DMS153 treated with DMSO at 0.1 percent for 48 hours (cell line): ENCODE data around the gene AGXT2.

Source experiments
- DNase-seq: peaks from one replicate; lab custom pipeline; 2025; ENCODE audit not compliant: unreplicated experiment; lab: John Stamatoyannopoulos, UW

The AGXT2 gene, protein sequence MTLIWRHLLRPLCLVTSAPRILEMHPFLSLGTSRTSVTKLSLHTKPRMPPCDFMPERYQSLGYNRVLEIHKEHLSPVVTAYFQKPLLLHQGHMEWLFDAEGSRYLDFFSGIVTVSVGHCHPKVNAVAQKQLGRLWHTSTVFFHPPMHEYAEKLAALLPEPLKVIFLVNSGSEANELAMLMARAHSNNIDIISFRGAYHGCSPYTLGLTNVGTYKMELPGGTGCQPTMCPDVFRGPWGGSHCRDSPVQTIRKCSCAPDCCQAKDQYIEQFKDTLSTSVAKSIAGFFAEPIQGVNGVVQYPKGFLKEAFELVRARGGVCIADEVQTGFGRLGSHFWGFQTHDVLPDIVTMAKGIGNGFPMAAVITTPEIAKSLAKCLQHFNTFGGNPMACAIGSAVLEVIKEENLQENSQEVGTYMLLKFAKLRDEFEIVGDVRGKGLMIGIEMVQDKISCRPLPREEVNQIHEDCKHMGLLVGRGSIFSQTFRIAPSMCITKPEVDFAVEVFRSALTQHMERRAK

DNA sequence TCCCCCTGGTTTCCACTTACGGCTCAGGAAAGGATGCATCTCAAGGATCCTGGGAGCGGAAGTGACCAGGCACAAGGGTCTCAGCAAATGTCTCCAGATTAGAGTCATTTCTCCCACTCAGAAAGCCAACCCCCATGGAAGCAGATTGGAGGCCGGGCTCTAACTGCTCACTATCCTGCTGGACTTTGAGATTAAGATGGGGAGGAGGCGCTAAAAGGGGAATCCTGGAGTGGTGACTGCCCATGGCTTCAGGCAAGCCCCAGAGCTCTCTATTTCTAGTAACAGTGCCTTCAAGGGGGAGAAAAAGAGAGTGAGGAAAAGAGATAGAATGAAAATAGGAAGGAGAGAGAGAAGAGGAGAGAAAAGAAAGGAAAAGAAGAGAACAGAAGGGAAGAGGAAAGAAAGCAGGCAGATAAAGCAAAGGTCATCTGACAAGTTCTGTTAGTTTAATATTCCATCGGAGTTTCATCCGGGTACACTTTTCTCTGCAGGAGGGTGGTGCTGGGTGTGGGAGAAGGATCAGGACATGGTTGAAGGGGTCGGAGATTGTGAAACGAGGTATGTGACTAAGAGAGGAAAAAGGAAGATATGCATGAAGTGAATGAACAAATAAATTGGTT is at the start of gene AGXT2:
Gene AGXT2, minus strand, starts transcription at position 165 of the 620 bp plus-strand sequence. Its CDS starts 57 bp downstream, at position 108.
- DNase-seq: no peak

DNA sequence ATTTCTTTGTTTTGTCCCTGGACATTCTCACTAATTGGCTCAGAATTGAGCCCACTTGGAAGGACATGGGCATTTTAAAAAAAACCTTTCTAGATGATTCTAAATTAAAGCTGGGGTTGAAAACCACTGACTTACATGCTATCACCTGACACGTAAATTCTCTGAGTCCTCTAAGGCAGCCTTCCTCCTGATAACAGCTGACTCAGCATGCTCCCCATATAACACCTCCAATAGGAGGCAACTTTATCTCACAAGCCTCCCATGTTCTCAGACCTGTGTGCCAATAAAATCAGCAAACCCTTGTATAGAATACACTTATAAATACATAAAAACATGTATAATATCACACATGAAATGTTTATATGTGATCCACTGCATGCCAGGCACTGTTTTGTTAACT is 49.2 kb upstream of the AGXT2 start:
- no peak for DNase-seq

DNA sequence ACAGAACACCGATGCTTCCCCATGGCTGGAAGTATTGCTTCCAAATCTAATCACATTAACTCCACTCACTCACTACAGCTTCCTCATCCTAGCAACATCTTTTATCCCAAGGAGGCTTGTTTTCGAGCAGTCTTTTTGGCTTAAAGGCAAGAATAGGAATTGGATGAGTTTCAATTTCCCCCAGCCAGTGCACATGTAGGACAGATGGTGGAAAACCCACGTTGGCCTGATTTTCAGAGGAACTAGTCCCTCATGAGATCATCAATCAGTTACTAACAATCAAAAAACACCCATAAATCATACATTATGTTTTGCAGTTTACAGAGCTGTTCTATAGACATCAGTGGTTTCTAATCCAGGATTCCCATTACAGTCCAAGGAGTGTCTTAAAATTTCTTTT is 48.5 kb upstream of the AGXT2 start:
- DNase-seq: no peak

DNA sequence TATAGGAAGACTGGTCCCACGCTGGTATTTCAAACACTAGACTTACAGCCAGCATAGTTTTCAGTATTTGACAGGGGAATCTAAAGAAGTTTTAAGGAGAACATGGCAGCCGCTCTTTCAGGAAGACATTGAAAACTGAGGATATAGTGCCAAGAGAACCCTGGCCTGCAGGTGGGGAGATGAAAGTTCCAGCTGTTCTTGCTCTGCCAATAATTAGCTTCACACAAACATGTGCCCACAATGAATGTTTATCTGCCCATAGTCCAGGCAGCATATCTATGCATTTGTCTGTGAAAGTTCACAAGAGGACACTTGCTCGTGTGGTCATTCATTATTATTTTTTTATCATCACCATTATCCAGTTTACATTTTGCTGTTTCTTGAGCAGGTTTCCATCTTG is 47.6 kb upstream of the AGXT2 start:
- no peak for DNase-seq

DNA sequence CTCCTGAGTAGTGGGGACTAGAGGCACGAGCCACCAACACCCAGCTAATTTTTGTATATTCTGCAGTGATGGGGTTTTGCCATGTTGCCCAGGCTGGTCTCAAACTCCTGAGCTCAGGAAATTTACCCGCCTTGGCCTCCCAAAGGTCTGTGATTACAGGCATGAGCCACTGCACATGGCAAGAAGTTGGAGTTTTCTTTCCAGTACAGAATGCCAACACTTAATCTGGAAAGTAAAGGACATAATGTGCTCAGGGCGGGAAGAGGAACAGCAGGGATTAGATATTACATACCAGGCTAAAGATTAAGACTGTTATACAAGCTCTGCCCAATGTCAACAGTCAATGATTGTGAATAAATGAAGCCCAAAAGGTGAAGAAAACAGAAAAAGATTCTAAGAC is 47.2 kb upstream of the AGXT2 start:
- no peak for DNase-seq

DNA sequence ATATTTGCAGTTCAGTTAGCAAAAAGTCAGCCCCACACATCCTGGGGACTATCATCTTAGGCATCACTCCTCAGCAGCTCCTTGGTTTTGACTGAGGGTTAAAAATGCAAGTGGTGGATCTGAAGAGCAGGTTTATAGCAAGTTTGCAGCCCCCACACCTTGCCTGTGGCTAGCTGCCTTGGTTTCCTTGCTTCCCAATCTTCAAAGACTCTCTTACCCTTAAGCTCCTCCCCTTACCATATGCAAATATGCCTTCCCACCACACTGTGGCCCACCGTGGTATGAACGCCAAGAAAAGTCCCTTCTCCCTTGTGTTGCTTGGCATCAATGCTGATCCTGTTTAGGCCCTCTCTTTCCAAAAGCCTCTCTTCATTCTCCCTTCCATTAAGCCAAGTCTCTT is 45.0 kb upstream of the AGXT2 start:
- no peak for DNase-seq

DNA sequence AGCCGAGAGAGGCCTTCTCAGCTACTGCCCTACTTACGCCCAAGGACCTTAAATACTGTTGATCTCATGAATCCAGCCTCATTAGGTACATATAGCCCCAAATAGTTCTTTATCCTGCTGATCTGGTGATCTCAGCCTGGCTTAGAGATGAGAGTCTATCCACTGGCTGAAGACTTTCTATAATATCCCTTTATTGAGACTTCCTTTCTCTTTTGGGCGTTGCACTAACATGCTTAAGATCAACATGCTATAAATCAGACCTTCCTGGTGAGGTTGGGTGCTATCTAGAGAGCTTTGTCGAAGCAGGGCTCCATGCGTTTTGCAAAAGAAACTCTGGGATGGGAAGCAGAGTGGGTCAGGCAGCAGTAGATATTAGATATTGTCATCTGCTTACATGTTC is 44.0 kb upstream of the AGXT2 start:
- DNase-seq: no peak

DNA sequence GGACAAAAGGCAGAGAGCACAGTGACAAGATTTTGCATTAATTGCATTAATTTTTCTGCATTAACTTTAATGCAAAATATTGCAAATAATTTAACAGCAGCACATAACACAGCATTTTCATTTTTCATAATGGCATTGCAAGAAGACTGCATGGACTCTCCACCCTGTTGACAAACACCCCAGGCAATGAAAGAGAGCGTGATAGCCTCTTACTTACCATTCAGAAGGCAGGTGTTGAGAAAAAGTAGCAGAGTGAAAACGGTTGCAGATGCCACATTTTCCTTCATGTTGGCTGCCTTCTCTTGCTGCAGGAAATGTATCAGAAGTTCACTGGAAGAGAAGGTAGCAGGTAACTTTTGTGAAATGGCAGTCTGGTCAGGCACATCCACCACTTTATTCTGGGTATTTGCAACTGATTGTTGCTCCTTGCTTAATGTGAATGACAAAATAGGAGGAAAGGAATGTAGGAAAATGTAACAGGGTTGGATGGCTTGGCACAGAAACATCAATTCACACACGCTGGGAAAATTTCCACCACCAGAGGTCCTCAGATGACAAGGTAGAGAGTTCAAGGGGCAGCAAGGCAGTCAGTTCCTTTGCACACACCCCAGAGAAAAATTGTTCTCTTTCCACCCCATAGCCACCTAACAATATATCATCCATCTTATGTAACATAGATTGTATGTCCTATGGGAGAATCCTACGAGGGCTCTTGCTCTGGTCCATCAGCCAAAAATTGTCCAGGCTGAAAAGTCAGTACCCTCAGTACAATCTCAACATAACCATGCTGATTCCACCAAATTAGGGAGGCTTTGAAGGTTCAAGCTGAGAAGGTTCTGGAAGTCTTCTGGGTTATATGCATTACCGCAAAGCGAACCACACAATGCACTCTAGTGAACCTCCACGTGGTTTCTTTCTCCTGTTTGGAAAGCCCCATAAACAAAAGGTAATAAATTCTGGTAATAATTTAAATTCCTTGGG is 41.9 kb upstream of the AGXT2 start:
- DNase-seq: peak; percentile 15

DNA sequence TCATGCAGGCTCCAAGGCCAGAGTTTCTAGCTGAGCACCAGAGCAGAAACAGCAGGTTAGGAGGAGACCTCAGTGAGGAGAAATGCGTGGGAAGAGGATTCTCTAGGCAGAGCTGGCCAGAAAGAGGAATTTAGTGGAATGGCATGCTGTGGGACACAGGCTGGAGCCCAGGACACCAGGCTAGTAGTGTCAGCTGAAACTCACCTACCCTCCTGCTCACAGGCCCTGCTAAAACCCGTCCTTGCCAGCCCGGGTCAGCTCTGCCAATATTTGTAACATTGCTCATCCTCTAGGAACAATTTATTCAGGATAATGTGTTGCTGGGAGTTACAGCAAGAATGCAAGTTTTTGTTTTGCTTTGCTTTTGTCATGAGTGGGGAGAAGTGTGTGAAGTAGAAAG is 40.2 kb upstream of the AGXT2 start:
- DNase-seq: no peak

DNA sequence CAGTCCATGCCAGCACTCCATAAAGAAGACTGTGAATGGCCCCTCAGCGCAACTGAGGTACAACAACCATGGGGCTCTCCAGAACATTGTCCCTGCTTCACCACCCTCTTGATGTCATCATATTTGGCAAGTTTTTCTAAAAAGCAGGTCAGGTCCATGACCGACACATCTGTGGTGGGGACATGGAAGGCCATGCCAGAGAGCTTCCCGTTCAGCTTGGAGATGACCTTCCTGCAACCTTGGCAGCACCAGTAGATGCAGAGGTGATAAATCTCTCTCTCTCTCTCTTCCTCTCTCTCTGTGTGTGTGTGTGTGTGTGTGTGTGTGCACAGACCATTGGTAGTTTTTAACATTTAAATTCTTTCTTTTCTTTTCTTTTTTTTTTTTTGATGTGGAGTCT is 35.4 kb upstream of the AGXT2 start:
- DNase-seq: no peak

DNA sequence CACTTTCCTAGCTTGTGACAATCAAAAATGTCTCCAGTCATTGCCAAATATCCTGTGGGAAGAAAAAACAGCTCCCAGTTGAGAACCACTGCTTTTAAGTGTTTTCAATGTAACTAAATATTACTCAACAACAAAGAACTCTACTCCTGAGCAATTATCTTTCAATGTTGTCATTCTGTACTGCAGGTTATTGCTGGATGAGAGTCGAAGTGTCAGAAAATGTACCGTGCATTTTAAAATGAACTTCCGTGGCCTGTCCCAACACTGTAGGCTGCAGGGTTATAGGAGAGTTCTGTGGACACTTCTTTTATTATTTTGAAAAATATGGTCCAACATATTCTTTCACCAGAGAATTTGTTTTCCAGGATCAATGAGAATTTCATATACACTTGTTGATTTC is 34.8 kb upstream of the AGXT2 start:
- DNase-seq: no peak

DNA sequence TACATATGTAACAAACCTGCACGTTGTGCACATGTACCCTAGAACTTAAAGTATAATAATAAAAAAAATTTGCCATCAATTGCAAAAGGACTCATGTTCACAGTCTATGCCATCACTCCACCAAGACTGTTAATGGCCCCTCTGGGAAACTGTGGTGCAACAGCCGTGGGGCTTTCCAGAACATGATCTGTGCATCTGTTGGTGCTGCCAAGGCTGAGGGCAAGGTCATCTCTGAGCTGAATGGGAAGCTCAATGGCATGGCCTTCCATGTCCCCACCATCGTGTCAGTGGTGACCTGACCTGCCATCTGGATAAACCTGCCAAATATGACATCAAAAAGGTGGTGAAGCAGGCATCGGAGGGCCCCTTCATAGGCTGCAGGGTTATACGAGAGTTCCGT is 33.4 kb upstream of the AGXT2 start:
- DNase-seq: no peak

DNA sequence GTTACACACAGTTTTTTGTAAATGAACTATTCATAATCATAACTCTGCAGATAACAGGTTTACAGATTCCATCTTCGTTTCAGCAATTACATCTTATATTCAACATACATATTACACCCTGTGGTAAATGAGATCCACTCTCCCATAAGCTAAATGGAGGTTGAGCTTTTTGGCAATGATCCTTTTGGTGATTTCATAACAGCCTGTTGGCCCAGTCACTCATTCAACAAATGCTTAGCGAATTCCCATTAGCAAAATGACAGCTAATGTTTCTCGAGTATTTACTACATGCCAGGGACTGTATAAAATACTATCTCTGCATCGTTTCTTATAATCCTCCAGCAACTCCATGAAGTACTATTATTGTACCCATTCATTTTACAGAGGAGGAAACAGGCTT is 25.4 kb upstream of the AGXT2 start:
- no peak for DNase-seq

DNA sequence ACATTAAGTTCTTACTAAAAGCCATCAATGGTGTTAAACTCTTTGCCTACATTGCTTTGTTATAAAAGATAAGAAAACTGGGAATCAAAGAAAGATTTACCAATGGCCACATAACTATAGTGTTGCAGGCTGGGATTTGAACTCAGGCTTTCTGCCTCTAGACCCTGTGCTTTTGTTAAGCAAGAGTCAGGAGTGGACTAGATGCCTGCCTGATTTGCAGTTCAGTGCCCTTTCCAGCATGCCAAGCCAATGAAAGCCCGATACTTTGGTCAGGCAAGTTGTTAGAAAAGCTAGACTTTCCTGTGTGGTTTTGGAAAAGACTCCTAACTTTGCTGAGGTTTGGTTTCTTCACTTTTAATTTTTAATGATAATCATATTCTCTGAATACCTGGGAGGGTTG is 21.4 kb upstream of the AGXT2 start:
- no peak for DNase-seq

DNA sequence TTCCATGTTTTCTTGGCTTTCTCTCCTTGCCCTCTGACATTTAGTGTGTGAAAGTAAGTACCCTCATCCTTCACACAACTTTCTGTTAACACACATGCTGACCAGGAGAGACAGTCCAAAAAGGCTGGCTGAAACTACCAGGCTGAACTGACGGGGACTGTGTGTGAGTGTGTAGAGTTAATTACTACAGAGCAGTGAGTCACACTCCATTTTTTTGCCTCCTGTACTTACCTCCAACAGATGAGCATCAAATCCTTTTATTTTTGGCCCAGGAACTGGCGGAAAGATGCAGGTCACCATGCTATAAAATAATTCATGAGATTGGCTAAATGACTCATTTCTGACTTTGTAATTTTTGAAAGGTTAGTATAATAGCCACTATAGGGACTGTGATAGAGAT is 20.2 kb upstream of the AGXT2 start:
- no peak for DNase-seq

DNA sequence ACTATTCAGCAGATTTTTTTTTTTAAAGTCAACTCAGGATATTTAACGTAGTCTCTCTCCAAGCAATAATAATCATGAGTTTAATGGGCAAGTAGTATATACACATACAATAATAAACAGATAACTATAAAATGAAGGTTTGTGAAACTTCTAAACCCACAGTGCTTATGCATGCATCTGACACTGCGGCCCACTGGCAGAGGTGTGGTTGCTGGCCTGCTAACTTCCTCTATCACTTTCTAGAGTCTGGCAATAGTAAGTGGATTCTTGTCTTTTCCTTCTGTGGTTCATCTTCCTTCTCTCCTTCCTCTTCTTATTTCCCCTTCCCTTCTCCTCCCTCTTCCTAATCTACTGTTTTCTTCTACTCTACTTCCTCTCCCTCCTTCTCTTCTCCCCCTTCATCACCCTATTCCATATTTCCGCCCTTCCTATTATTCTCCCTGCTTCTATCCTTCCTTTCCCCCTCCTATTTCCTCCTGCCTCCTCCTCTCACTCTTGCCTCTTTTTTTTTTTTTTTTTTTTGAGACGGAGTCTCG is 18.6 kb upstream of the AGXT2 start:
- DNase-seq: no peak

DNA sequence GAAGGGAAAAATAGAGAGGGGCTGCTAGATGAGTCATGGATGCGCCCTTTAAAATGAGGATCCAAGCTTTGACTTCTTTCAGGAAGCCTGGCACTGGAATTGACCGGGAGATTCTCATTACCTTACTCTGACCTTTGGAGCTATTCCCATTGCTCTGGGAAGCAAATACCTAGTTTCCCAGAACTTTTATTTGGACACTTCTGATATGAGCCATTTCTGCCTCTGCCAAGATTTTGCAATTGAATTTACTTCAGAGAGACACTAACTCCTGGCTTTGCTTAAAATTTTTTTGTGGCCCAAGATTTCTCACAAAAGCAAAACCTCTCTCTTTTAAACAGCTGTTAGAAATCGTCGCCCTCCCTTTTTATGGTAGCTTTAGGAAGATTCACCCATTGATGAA is 15.7 kb upstream of the AGXT2 start:
- DNase-seq: no peak

DNA sequence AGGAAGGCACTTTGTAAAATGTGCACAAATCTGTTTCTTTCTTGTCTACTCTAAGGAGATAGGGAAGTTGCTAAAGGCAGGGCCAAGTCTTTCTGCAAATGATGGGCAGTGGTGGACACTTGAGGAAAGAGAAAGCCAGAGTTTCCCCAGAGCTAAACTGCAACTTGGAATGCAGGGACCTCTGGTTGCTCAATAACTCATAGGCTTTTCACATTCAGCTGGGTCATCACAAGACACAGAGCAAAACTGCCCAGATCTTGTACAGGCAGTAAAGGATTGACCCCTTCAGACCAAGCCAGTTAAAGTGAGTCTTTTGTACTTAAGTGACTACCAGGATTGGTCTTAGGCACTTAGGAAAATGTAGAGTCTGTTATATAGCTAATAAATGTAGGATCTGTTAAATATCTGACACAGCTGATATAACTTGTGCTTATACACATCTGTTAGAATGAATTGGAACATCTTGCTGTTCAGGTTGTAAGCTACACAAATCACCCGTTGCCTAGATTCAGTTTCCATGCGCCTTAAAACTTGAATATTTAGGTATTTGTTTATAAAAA is 13.5 kb upstream of the AGXT2 start:
- DNase-seq: no peak

DNA sequence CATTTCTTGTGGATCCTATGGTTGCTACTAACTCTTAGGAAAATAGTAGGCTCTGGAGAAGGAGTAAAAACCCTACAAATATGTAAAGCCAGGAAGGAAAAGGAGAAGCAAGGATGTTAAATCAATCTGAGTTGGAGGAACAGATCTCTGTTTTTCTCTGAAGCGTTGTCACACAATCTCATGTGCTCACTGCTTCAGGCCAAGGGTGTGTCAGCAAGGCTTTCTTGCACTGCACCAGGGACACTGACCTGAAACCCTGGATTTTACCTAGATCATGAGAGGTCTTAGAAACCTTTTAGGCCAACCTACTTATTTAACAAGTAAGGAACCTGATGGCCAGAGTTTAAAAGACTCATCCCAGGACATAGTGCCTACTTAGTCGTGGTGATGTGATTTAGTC is 12.5 kb upstream of the AGXT2 start:
- no peak for DNase-seq

DNA sequence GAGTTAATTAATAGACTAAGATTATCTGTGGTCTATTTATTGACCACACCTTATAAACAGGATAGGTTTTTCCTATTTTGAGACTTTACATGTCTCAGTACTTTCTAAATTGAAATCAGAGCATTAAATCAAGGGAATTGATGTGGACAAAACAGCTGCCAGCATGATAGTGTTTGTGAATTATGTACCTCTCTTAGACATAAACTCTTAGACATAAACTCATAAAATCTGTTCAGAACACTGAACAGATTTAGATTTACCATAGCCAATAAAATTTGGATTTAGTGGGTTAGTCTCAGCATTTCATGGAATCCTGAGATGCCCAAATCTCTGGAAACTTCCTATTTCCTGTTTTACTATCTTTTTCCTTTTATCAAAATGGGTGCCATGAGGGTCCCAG is 11.5 kb upstream of the AGXT2 start:
- no peak for DNase-seq

DNA sequence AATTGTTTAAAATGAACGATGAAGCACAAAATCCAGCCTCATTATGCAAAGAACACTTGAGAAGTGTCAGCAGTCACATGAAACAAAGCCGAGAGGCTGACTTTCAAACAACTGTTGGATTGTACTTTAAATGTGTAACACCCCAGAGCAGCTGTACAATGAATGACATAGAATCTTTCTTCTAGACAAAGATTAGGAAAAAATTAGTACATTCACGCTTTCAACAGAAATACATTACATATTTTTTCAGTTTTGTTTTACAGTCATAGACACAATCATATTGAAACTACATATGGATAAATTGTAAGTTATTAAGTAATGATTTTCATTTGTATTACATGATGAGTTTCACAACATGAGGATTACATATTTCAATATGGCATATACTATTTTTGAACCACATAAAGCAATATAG is 10.6 kb upstream of the AGXT2 start:
- DNase-seq: no peak
